Thymus (tissue), 11 donors: Measurements from ENCODE around the gene LAMA5. TPM values are rescaled to one million over a fixed set of nuclear protein-coding genes. Genes with fewer than 3 reads are reported as not detected.

ENCODE experiments used
- DNase-seq, 9 donors: peaks; one replicate each; pipeline ENCODE4 v3.0.0-alpha.2; 2013; ENCODE audit warnings: low spot score in 9 of 9, low read depth in 6 of 9, missing footprints in 1 of 9
- H3K27ac ChIP-seq, 2 donors: one replicate each; pipeline ENCODE4 v1.5.1; 2013; ENCODE audit warnings: control low read depth in 1 of 2, low read depth in 1 of 2, low read length in 1 of 2, mild to moderate bottlenecking in 1 of 2, moderate library complexity in 1 of 2
- H3K27me3 ChIP-seq, 2 donors: one replicate each; pipeline ENCODE4 v1.5.1; 2013; ENCODE audit warnings: low read length in 1 of 2; ENCODE audit not compliant: control insufficient read depth in 2 of 2, insufficient read depth in 1 of 2
- H3K36me3 ChIP-seq, 2 donors: one replicate each; pipeline ENCODE4 v1.5.1; 2013; ENCODE audit warnings: low read length in 1 of 2, mild to moderate bottlenecking in 1 of 2, moderate library complexity in 1 of 2; ENCODE audit not compliant: control insufficient read depth in 2 of 2, insufficient read depth in 2 of 2
- H3K4me1 ChIP-seq, 2 donors: one replicate each; pipeline ENCODE4 v1.5.1; 2013; ENCODE audit warnings: low read length in 2 of 2; ENCODE audit not compliant: control insufficient read depth in 2 of 2, insufficient read depth in 2 of 2
- H3K4me3 ChIP-seq, 2 donors: one replicate each; pipeline ENCODE4 v1.5.1; 2013; ENCODE audit warnings: low read length in 2 of 2, control low read depth in 1 of 2, mild to moderate bottlenecking in 1 of 2
- H3K9me3 ChIP-seq, 2 donors: one replicate each; pipeline ENCODE4 v1.5.1; 2013; ENCODE audit warnings: low read length in 1 of 2, mild to moderate bottlenecking in 1 of 2; ENCODE audit not compliant: control insufficient read depth in 2 of 2, insufficient read depth in 1 of 2
- WGBS: extraction: QIAGEN DNeasy Blood & Tissue Kit; methylation state at CpG from one replicate; pipeline ENCODE4 v1.1.7; 2013; 5-methylcytosine and 5-hydroxymethylcytosine counted together
- polyA plus RNA-seq: library from polyadenylated mRNA; stranded (reverse); fragments of 200-250 nt; gene quantifications from one replicate; pipeline ENCODE4 v1.2.3, GENCODE V29; 2013
- total RNA-seq: library from RNA; stranded (reverse); fragments of 120-200 nt; gene quantifications from one replicate; pipeline ENCODE4 v1.2.4, GENCODE V29; 2013
- donor health status: healthy.

LAMA5 gene
- total and polyA plus RNA-seq, 2 donors, result 12.8 to 155 TPM

DNA sequence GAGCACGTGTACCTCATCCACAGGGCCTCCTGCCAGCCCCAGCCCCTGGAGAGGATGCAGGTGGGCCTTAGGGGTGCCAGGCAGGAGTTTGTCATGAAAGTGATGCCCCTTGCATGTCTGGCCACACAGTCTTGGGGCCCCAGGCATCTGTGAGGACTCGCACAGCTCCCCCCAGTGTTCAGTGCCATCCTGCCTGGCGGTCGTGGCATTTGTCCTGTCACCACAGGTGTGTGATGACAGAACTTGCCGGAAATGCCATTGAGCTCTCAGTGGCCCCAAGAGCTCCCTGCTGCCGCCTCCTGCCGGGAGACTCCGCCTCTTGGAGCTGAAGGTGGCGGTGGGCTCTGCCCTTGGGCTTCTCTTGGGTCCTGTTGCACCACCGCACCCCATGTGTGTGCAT, 94.9 kb downstream of the LAMA5 start:
- 98% methylated on average over 10 of the region's 10 CpGs for WGBS
- H3K4me3 ChIP-seq, result no peak overlapping the region
- no peaks in the 10 kb centered on the region for H3K9me3 ChIP-seq
- no peaks in the 10 kb centered on the region for H3K4me1 ChIP-seq
- no peaks in the 10 kb centered on the region for H3K27me3 ChIP-seq
- no peak for DNase-seq
- no peak overlapping the region for H3K27ac ChIP-seq
- peaks cover 19 to 43% of the 10 kb centered on the region in 2 donors for H3K36me3 ChIP-seq

DNA sequence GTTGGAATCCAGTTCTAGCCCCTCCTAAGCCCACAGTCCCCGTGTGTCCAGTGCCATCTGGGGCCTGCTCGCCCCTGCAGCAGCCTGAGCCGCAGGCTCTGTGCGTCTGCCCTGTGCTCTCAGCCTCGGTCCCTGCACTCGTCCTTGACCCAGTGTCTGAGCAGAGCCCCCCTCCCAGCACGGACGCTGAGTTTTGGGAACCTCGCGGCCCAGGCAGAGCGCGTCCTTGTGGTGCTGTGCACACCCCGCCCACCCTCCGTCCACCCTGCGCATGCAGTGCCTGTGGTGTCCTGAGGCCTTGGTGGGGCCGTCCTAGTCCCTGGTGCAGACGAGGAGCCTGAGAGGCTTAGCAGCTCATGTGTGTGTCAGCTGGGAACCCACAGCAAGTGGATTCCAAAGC, 97.2 kb downstream of the LAMA5 start:
- no peak for DNase-seq
- 97% methylated on average over 17 of the region's 17 CpGs for WGBS
- Histone ChIP-seq H3K4me3 (no peak overlapping the region), H3K27me3 (no peaks in the 10 kb centered on the region), H3K36me3 (peaks cover 22 to 48% of the 10 kb centered on the region in 2 donors), H3K27ac (no peak overlapping the region), H3K9me3 (no peaks in the 10 kb centered on the region), H3K4me1 (no peaks in the 10 kb centered on the region)

DNA sequence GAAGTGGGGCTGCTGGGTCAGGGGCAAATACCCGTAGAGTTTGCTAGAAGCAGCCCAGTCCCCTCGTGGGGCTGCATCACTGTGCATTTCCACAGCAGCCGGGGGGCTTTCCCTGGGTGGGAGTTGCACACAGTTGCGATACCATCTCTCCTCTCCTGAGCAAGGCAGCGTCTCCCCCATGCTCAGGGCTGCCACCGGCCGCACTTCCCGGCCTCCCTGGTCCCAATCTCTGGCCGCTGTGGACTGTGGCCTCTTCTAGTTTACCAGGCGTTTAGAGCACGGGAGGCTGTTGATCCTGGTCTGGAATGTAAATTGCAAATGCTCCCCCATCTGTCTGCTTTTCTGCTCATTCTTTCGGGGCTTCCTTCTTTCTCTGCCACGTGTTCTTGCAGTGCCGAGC, 97.7 kb downstream of the LAMA5 start:
- DNase-seq, result no peak
- H3K27me3 ChIP-seq, result no peaks in the 10 kb centered on the region
- WGBS, result 96% methylated on average over 14 of the region's 14 CpGs

DNA sequence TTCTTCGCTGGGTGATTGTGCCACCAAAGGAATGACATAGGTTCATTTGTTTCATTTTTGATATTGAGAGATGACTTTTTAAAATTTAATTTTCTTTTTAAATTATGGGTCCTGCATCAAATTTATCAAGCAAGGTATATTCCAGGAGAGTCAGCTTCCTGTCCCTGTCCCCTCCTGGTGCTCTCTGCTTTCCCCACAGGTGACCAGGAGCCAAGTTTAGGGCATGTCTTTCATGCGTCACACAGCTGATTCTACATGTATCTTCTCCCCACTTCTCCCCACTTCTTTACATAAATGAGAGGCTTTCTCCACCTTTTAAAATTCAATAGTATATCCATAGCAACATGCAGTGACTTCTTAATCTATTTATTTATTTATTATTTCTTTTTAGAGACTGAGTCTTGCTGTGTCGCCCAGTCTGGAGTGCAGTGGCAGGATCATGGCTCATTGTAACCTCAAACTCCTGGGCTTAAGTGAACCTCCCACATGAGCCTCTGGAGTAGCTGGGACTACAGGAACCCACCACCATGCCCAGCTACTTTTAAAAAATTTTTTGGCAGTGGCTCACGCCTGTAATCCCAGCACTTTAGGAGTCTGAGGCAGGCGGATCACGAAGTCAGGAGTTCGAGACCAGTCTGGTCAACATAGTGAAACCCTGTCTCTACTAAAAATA, 98.7 kb downstream of the LAMA5 start:
- no peaks in the 10 kb centered on the region for H3K4me1 ChIP-seq
- peaks cover 27 to 51% of the 10 kb centered on the region in 2 donors for H3K36me3 ChIP-seq
- H3K27me3 ChIP-seq, result no peaks in the 10 kb centered on the region
- H3K9me3 ChIP-seq, result peaks cover 0 to 3% of the 10 kb centered on the region in 2 donors
- H3K4me3 ChIP-seq, result no peak overlapping the region
- H3K27ac ChIP-seq, result no peak overlapping the region
- DNase-seq, result no peak
- 85% methylated on average over 7 of the region's 7 CpGs for WGBS

More for the DNA sequence above, 97.7 kb downstream of the LAMA5 start:
- no peaks in the 10 kb centered on the region for H3K4me1 ChIP-seq
- H3K9me3 ChIP-seq, result peaks cover 0 to 3% of the 10 kb centered on the region in 2 donors
- H3K4me3 ChIP-seq, result no peak overlapping the region
- no peak overlapping the region for H3K27ac ChIP-seq
- H3K36me3 ChIP-seq, result peaks cover 25 to 52% of the 10 kb centered on the region in 2 donors

DNA sequence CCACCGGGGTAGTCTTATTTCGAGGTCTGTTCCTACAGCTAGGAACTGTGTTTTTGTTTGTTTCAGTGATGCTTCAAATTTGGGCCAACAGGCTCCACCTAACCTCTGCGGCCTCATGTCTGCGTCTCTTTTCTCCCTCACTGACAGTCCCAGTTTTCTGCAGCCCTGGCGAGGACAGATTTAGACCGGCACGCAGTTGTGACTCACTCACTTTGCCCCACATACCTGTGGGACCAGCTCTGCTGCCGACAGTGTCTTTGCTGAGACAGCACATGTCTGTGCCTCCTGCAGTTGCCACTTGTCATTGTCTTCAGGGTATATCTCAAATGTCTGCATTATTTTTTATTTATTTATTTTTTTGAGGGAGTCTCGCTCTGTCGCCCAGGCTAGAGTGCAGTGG, 99.6 kb downstream of the LAMA5 start:
- no peak for DNase-seq
- Histone ChIP-seq H3K36me3 (peaks cover 30 to 52% of the 10 kb centered on the region in 2 donors), H3K9me3 (peaks cover 0 to 3% of the 10 kb centered on the region in 2 donors), H3K27ac (no peak overlapping the region), H3K4me3 (no peak overlapping the region), H3K4me1 (no peaks in the 10 kb centered on the region), H3K27me3 (no peaks in the 10 kb centered on the region)
- 93% methylated on average over 10 of the region's 10 CpGs for WGBS

DNA sequence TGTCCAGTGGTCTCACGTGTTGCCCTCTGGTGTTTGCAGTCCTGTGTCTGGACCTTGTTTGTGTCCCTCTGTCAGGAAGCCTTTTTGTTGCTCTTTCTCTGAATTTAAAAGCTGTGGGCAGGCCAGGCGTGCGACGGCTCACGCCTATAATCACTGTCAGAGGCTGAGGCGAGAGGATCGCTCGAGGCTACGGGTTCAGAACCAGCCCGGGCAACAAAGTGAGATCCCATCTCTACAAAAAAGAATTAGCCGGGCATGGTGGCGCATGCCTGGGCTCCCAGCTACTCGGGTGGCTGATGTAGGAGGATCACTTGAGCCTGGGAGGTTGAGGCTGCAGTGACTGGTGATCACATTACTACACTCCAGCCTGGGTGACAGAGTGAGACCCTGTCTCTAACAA, 100.3 kb downstream of the LAMA5 start:
- Histone ChIP-seq H3K36me3 (peaks cover 30 to 52% of the 10 kb centered on the region in 2 donors), H3K4me3 (no peak overlapping the region), H3K4me1 (no peaks in the 10 kb centered on the region), H3K27ac (no peak overlapping the region), H3K9me3 (peaks cover 0 to 3% of the 10 kb centered on the region in 2 donors), H3K27me3 (no peaks in the 10 kb centered on the region)
- 99% methylated on average over 13 of the region's 13 CpGs for WGBS
- DNase-seq, result no peak

DNA sequence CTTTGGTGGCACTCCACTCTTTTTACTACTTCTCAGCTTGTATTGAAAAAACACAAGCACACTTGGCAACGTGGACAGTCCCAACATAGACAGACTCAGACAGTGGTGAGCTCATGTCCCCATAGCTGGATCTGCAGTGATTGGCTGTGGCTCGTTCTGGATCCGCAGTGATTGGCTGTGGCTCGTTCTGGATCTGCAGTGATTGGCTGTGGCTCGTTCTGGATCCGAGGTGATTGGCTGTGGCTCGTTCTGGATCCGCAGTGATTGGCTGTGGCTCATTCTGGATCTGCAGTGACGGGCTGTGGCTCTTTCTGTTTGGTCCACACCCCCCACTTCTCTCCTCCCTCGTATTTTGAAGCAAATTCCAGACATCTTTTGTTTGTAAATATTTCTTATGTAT, 100.8 kb downstream of the LAMA5 start:
- Histone ChIP-seq H3K9me3 (peaks cover 0 to 3% of the 10 kb centered on the region in 2 donors), H3K27me3 (no peaks in the 10 kb centered on the region), H3K36me3 (peaks cover 30 to 51% of the 10 kb centered on the region in 2 donors), H3K4me3 (no peak overlapping the region), H3K4me1 (no peaks in the 10 kb centered on the region), H3K27ac (no peak overlapping the region)
- 98% methylated on average over 10 of the region's 10 CpGs for WGBS
- DNase-seq, result no peak

DNA sequence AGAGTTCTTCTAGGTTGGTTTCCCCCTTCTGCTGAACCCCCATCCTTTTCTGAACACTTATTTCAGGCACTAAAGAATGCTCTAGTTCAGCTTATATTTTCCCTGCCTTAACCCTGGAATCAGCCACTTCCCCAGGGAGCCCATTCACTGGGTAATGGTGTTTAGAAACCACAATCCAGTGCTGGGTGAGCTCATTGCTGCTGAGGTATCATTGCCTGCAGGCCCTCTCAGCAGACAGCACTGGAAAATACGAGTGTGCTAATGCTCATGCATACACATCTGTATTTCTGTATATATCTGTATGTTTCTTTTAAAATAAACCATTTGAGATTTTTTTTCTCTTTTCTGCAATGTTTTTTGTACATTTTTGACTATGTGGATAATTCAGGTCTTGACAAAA, 101.7 kb downstream of the LAMA5 start:
- peaks cover 31 to 61% of the 10 kb centered on the region in 2 donors for H3K36me3 ChIP-seq
- no peak overlapping the region for H3K27ac ChIP-seq
- no peaks in the 10 kb centered on the region for H3K4me1 ChIP-seq
- H3K9me3 ChIP-seq, result peaks cover 0 to 3% of the 10 kb centered on the region in 2 donors
- DNase-seq, result no peak
- WGBS, result 99% methylated on average over 1 of the region's 1 CpG
- no peak overlapping the region for H3K4me3 ChIP-seq
- no peaks in the 10 kb centered on the region for H3K27me3 ChIP-seq

DNA sequence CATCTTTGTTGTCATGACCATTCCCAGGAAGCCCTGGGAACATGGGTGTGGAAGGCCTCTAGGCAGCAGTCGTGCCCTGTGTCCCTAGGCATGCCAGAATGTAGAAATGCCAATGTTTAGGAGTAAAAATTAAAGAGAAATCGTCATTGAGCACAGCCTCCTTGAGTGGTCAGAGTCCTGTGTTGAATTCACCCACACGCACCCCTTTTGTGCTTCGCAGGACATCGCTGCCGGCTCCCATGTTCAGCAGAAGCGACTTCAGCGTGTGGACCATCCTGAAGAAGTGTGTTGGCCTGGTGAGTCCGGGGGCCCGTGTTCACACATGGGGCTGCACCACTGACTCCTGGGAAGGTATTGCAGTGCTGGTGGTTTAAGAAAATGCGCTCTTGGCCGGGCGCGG, 103.7 kb downstream of the LAMA5 start:
- Histone ChIP-seq H3K27ac (no peak overlapping the region), H3K4me3 (no peak overlapping the region), H3K9me3 (peaks cover 0 to 3% of the 10 kb centered on the region in 2 donors), H3K27me3 (no peaks in the 10 kb centered on the region), H3K4me1 (no peaks in the 10 kb centered on the region), H3K36me3 (peaks cover 39 to 69% of the 10 kb centered on the region in 2 donors)
- 98% methylated on average over 14 of the region's 14 CpGs for WGBS
- no peak for DNase-seq
